ENCODE results near the gene ACOT9.

DNA sequence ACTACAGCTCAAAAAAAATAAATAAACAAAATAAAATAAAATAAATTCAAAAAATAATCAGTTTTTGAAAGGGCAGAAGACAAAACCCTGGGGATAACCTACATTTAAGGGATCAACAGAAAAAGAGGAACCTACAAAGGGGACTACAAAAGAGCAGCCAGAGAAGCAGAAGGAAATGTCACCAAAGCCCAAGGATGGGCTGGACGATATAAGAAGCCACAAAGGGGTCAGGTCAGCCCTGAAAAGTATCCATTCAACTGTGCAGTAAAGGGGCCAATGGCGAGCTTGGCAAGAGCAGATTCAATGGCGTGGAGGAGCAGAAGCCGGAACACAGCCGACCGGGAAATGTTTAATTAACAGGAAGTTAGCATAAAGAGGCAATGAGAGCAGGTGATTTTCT is 16.9 kb downstream of the ACOT9 start:
- TF ChIP-seq, protein P1, sequence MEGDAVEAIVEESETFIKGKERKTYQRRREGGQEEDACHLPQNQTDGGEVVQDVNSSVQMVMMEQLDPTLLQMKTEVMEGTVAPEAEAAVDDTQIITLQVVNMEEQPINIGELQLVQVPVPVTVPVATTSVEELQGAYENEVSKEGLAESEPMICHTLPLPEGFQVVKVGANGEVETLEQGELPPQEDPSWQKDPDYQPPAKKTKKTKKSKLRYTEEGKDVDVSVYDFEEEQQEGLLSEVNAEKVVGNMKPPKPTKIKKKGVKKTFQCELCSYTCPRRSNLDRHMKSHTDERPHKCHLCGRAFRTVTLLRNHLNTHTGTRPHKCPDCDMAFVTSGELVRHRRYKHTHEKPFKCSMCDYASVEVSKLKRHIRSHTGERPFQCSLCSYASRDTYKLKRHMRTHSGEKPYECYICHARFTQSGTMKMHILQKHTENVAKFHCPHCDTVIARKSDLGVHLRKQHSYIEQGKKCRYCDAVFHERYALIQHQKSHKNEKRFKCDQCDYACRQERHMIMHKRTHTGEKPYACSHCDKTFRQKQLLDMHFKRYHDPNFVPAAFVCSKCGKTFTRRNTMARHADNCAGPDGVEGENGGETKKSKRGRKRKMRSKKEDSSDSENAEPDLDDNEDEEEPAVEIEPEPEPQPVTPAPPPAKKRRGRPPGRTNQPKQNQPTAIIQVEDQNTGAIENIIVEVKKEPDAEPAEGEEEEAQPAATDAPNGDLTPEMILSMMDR (IDR thresholded peaks at IDR 0.05): no peak
- no peak for TF ChIP-seq POLR2A (IDR thresholded peaks at IDR 0.05)
